K562 (cell line): ENCODE measurements around the gene MYO18A. TPM values are rescaled to one million over a fixed set of nuclear protein-coding genes. Genes with fewer than 3 reads are reported as not detected.
A peak's percentile ranks its signal among the peaks of the same experiment; 100 is the strongest.

ENCODE experiments used
- ATAC-seq: fragments of 200-7000 bp; cut with Tn5 transposase; 3 replicates; pipeline ENCODE4 v1.9.1; 2020; ENCODE audit warnings: moderate library complexity
- BruUV-seq: library from RNA; stranded (reverse); fragments of 400-500 nt; replicated peaks from 2 replicates; lab custom pipeline; 2021; lab: Mats Ljungman, UMichigan
- CTCF ChIA-PET: fragments of 300-600 bp; formaldehyde crosslinking; extraction: SDS; loops from one replicate; lab custom pipeline; 2021; ENCODE audit warnings: low intra/inter-chr PET ratio; lab: Yijun Ruan, JAX
- POLR2A ChIA-PET: fragments of 300-600, 350-650 bp; sonication (Branson Sonifier 250); formaldehyde crosslinking; extraction: SDS; loops from one replicate; lab custom pipeline; 2021; ENCODE audit warnings: antibody characterized with exemption, inconsistent platforms; lab: Yijun Ruan, JAX
- DNase-seq, 4 experiments: peaks; one replicate each; pipeline versions ENCODE4 v3.0.0 to v3.0.0-alpha.2; 2011 to 2018; ENCODE audit warnings: low spot score in 3 of 4, mixed read lengths in 3 of 4; ENCODE audit errors: extremely low read depth in 1 of 4
- FAIRE-seq: peaks from 2 replicates; lab custom pipeline; 2011; peaks lifted over from hg19 to GRCh38; lab: Jason Lieb, UNC
- H2AFZ ChIP-seq: 2 replicates; pipeline ENCODE4 v1.6.0; 2011; ENCODE audit warnings: low read depth, low read length, control low read depth, inconsistent platforms
- H3K27ac ChIP-seq: fragments of 200-600 bp; 3 replicates; pipeline ENCODE4 v1.8.0; 2011; ENCODE audit warnings: low read depth, mild to moderate bottlenecking, control low read depth, inconsistent platforms, low read length, moderate library complexity, mixed read lengths; ENCODE audit errors: extremely low read depth
- H3K27me3 ChIP-seq, 2 experiments: fragments of 300-600 bp in 1 of 2; 2 replicates in 1 of 2; 3 replicates in 1 of 2; pipeline versions ENCODE4 v1.6.0 to v1.8.0; 2011; ENCODE audit warnings: inconsistent platforms in 2 of 2, low read length in 2 of 2, mild to moderate bottlenecking in 1 of 2, mixed read lengths in 1 of 2, moderate library complexity in 1 of 2; ENCODE audit not compliant: control insufficient read depth in 2 of 2, insufficient read depth in 2 of 2
- H3K36me3 ChIP-seq: fragments of 300-600 bp; 3 replicates; pipeline ENCODE4 v1.8.0; 2011; ENCODE audit warnings: mild to moderate bottlenecking, low read length, inconsistent platforms; ENCODE audit not compliant: control insufficient read depth, insufficient read depth
- H3K4me1 ChIP-seq, 2 experiments: fragments of 200-600 bp in 1 of 2; replicated peaks in 1 of 2; 2 replicates in 1 of 2; 3 replicates in 1 of 2; pipeline versions ENCODE4 v1.5.1 to v1.8.0; 2011; ENCODE audit warnings: inconsistent platforms in 2 of 2, low read length in 2 of 2, mild to moderate bottlenecking in 1 of 2, mixed read lengths in 1 of 2, moderate library complexity in 1 of 2; ENCODE audit not compliant: control insufficient read depth in 2 of 2, insufficient read depth in 2 of 2
- H3K4me2 ChIP-seq: 2 replicates; pipeline ENCODE4 v1.6.1; 2011; ENCODE audit warnings: low read length, control low read depth, inconsistent platforms, mixed read lengths; ENCODE audit not compliant: insufficient read depth
- H3K4me3 ChIP-seq: fragments of 200-600 bp; sonication (generic), shearing (Covaris generic); 2 replicates; pipeline ENCODE4 v1.5.1; 2016; ENCODE audit warnings: control low read depth, inconsistent platforms
- H3K79me2 ChIP-seq: fragments of 200-600 bp; 3 replicates; pipeline ENCODE4 v1.8.0; 2011; ENCODE audit warnings: low read length, inconsistent platforms; ENCODE audit not compliant: control insufficient read depth, insufficient read depth
- H3K9ac ChIP-seq, 2 experiments: 2 replicates each; pipeline versions ENCODE4 v1.6.0 to v1.6.1; 2011; ENCODE audit warnings: low read depth in 2 of 2, low read length in 2 of 2, control low read depth in 1 of 2, inconsistent platforms in 1 of 2, mild to moderate bottlenecking in 1 of 2, mixed read lengths in 1 of 2; ENCODE audit not compliant: insufficient read depth in 1 of 2
- H3K9me1 ChIP-seq: one replicate; pipeline ENCODE4 v1.6.0; 2011; ENCODE audit warnings: inconsistent platforms, mild to moderate bottlenecking, low read length, moderate library complexity; ENCODE audit not compliant: control insufficient read depth, insufficient read depth
- H3K9me3 ChIP-seq: replicated peaks from 2 replicates; pipeline ENCODE4 v1.5.1; 2011; ENCODE audit warnings: low read depth, low read length, inconsistent platforms; ENCODE audit not compliant: control insufficient read depth, insufficient read depth
- H4K20me1 ChIP-seq: replicated peaks from 2 replicates; pipeline ENCODE4 v1.6.1; 2011; ENCODE audit warnings: low read length, inconsistent platforms, mixed read lengths; ENCODE audit not compliant: control insufficient read depth, insufficient read depth
- BCL6 ChIP-seq: fragments of 250-450 bp; sonication (Bioruptor Pico); IDR thresholded peaks from 2 replicates; pipeline ENCODE4 v1.4.0; 2020
- CBFA2T3 ChIP-seq: fragments of 450-650 bp; IDR thresholded peaks from 2 replicates; pipeline ENCODE4 v1.6.1; 2017
- CCNT2 ChIP-seq: IDR thresholded peaks from 2 replicates; pipeline ENCODE4 v1.6.1; 2011; ENCODE audit warnings: borderline replicate concordance, low read depth, mild to moderate bottlenecking, moderate library complexity, mixed read lengths, low read length; ENCODE audit not compliant: insufficient read length; ENCODE audit errors: extremely low read depth
- CHD2 ChIP-seq: IDR thresholded peaks from 2 replicates; pipeline ENCODE4 v1.6.1; 2011; ENCODE audit warnings: low read depth, low read length
- HNRNPL ChIP-seq: fragments of 200-400 bp; formaldehyde crosslinking; IDR thresholded peaks from 2 replicates; pipeline ENCODE4 v1.6.1; 2017; ENCODE audit warnings: low read depth, mild to moderate bottlenecking, low read length
- KAT8 ChIP-seq: fragments of 450-650 bp; IDR thresholded peaks from 2 replicates; pipeline ENCODE4 v1.6.1; 2016; ENCODE audit warnings: low read depth, mild to moderate bottlenecking
- NCOA4 ChIP-seq: fragments of 450-650 bp; IDR thresholded peaks from 2 replicates; pipeline ENCODE4 v1.6.1; 2018; ENCODE audit warnings: mild to moderate bottlenecking; ENCODE audit not compliant: partially characterized antibody
- NCOR1 ChIP-seq: fragments of 450-650 bp; IDR thresholded peaks from 2 replicates; pipeline ENCODE4 v1.6.1; 2016; ENCODE audit warnings: mild to moderate bottlenecking, moderate library complexity
- NFE2 ChIP-seq: IDR thresholded peaks from 2 replicates; pipeline ENCODE4 v1.6.1; 2014; ENCODE audit warnings: antibody characterized with exemption, low read depth
- POLR2B ChIP-seq: fragments of 450-650 bp; IDR thresholded peaks from 2 replicates; pipeline ENCODE4 v1.6.1; 2018; ENCODE audit warnings: low read depth; ENCODE audit not compliant: partially characterized antibody
- RFX5 ChIP-seq: IDR thresholded peaks from 2 replicates; pipeline ENCODE4 v1.6.1; 2011; ENCODE audit warnings: low read depth, mild to moderate bottlenecking, improper control_type of control experiment, low read length
- SMARCA4 ChIP-seq: fragments of 450-650 bp; IDR thresholded peaks from 2 replicates; pipeline ENCODE4 v1.6.1; 2016
- SMARCC2 ChIP-seq: fragments of 450-650 bp; IDR thresholded peaks from 2 replicates; pipeline ENCODE4 v1.6.1; 2017; ENCODE audit warnings: antibody characterized with exemption, moderate library complexity, mild to moderate bottlenecking, low read depth
- VEZF1 ChIP-seq: fragments of 200-800 bp; sonication (Bioruptor generic); IDR thresholded peaks from 2 replicates; pipeline ENCODE4 v1.6.1; 2017; ENCODE audit warnings: missing genetic modification characterization, missing compliant biosample characterization
- WHSC1 ChIP-seq: IDR thresholded peaks from one replicate; pipeline ENCODE4 v1.6.1; 2012; ENCODE audit warnings: low read length, control low read depth, inconsistent platforms
- ZBTB8A ChIP-seq: fragments of 450-650 bp; IDR thresholded peaks from 2 replicates; pipeline ENCODE4 v1.6.1; 2018; ENCODE audit warnings: mild to moderate bottlenecking, moderate library complexity; ENCODE audit not compliant: partially characterized antibody
- ZNF280A ChIP-seq: fragments of 450-650 bp; IDR thresholded peaks from 2 replicates; pipeline ENCODE4 v1.6.1; 2018; ENCODE audit warnings: mild to moderate bottlenecking, low read depth; ENCODE audit not compliant: partially characterized antibody
- ZNF512 ChIP-seq: IDR thresholded peaks from 2 replicates; pipeline ENCODE4 v1.6.1; 2016; ENCODE audit warnings: missing genetic modification characterization, missing compliant biosample characterization
- WGBS: fragments of 100-300 bp; shearing (Covaris generic); methylation state at CpG from one replicate; pipeline ENCODE4 v1.1.6; 2016; ENCODE audit warnings: low coverage, mixed read lengths; ENCODE audit not compliant: insufficient coverage; ENCODE audit errors: missing lambda C conversion rate; 5-methylcytosine and 5-hydroxymethylcytosine counted together
- in situ Hi-C: fragments of 300-500 bp; cut with MboI; formaldehyde crosslinking; loops from 4 replicates; pipeline ENCODE4 v1.15.0; 2018; ENCODE audit warnings: inconsistent platforms, mixed read lengths
- intact Hi-C: fragments of 100-400 bp; cut with micrococcal nuclease; formaldehyde crosslinking; loops from 2 replicates; pipeline ENCODE4 v1.14.2; 2022
- polyA plus RNA-seq, 8 experiments: library from polyadenylated mRNA; depleted of rRNA in 4 of 8; stranded (reverse) in 5 of 8; unstranded in 3 of 8; fragments of >200 nt; fragmentation: Nextera tagmentation in 2 of 8; fragmentation: Illumina TruSeq in 1 of 8; extraction: Ambion mirVana in 2 of 8; extraction: Trizol in 1 of 8; gene quantifications; 2 replicates each; pipeline versions ENCODE4 v1.2.1 to v1.2.3, GENCODE V29; 2011 to 2014; ENCODE audit warnings: inconsistent platforms in 1 of 8, missing spikeins in 1 of 8
- total RNA-seq, 7 experiments: library from RNA; depleted of rRNA in 6 of 7; stranded (reverse); fragments of >200 nt in 6 of 7; fragmentation: Illumina TruSeq in 2 of 7; extraction: Trizol in 2 of 7; gene quantifications; 2 replicates each; pipeline versions ENCODE4 v1.2.1 to v1.2.3, GENCODE V29; 2011 to 2021; ENCODE audit warnings: low replicate concordance in 1 of 7

Gene MYO18A
- total and polyA plus RNA-seq, 9 of the 15 experiments (the other 6 are each of a cell fraction or from before 2014, with no cell fraction given), result 2.5 to 65.4 (median 17.1) TPM

GRCh38 chr17:29124925-29125273 lies 55.3 kb downstream of the MYO18A start:
- Histone ChIP-seq H3K27me3 (no peaks in the 10 kb centered on the region), H2AFZ (no peak overlapping the region), H3K4me3 (no peak overlapping the region), H3K9me3 (no peaks in the 10 kb centered on the region), H3K9ac (peak overlapping the region; percentile 14 to 84; a peak in 3 of 4 replicates), H3K4me1 (peaks cover 23 to 44% of the 10 kb centered on the region in 2 experiments), H3K36me3 (peaks cover 34% of the 10 kb centered on the region; the same call in 2 of the 3 replicates), H4K20me1 (peaks cover 24% of the 10 kb centered on the region), H3K27ac (no peak overlapping the region; the same call in 1 of the 3 replicates), H3K9me1 (peaks cover 7% of the 10 kb centered on the region), H3K79me2 (peaks cover 22% of the 10 kb centered on the region), H3K4me2 (no peak overlapping the region; the same call in 1 of the 2 replicates)
- in situ Hi-C loops (no loop called here), intact Hi-C loops (loop anchor here (1.0 kb wide), 2 partner anchors 19 to 94 kb away; no protein-coding TSS in a partner anchor)
- WGBS, result 20% methylated on average over 5 of the region's 5 CpGs
- ChIA-PET CTCF (interaction anchor here (0.8 to 1.0 kb wide), 4 partner anchors 18 to 468 kb away, joined by 3 to 4 read pairs (median 3); no protein-coding TSS in a partner anchor), POLR2A (interaction anchor here (0.7 to 2.0 kb wide), 7 partner anchors 11 to 169 kb away, joined by 3 to 8 read pairs (median 6); partner anchors contain the start of gene NUFIP2)
- peak; percentile 81 for ATAC-seq
- peak; percentile 90 for FAIRE-seq
- no TSS peak for BruUV-seq
- DNase-seq, result peak; percentile 52 to 81 (median 60)
- TF ChIP-seq ZBTB8A, result no peak
- 0 out of 2 replicates have a peak, but pooled peaks have one; percentile 17 for TF ChIP-seq SMARCA4
- no peak for TF ChIP-seq CCNT2
- no peak for TF ChIP-seq ZNF280A
- TF ChIP-seq HNRNPL, result 0 out of 2 replicates have a peak, but pooled peaks have one; percentile 44
- no peak for TF ChIP-seq POLR2B
- TF ChIP-seq NFE2, result no peak
- no peak for TF ChIP-seq VEZF1 (CRISPR knock-in tag)
- peak; percentile 19; the same call in 1 of the 2 replicates for TF ChIP-seq CBFA2T3
- TF ChIP-seq WHSC1, result no peak
- no peak for TF ChIP-seq KAT8
- TF ChIP-seq RFX5, result no peak
- no peak for TF ChIP-seq CHD2
- TF ChIP-seq ZNF512, result no peak
- no peak for TF ChIP-seq NCOA4
- TF ChIP-seq BCL6 (CRISPR knock-in tag), result no peak
- no peak for TF ChIP-seq SMARCC2
- no peak for TF ChIP-seq NCOR1
